Astrocyte of the spinal cord (primary cell): ENCODE results near the gene CMTM5.
A peak's percentile ranks its signal among the peaks of the same experiment; 100 is the strongest.

Source experiments
- DNase-seq: peaks from one replicate; pipeline ENCODE4 v3.0.0; 2011; ENCODE audit warnings: low read depth, low spot score
- H3K4me3 ChIP-seq: 2 replicates; pipeline ENCODE4 v1.5.1; 2011; ENCODE audit warnings: low read depth, mild to moderate bottlenecking, low read length, moderate library complexity
- in situ Hi-C: cut with HindIII; loops from 2 replicates; pipeline ENCODE4 v1.10.0; 2017; ENCODE audit warnings: low sequenced_read_pairs
- TF ChIP-seq, protein P1 (sequence below): IDR thresholded peaks from 2 replicates; pipeline ENCODE4 v1.5.1; 2012; ENCODE audit warnings: low read depth, mild to moderate bottlenecking, low read length, inconsistent platforms

The CMTM5 gene

DNA sequence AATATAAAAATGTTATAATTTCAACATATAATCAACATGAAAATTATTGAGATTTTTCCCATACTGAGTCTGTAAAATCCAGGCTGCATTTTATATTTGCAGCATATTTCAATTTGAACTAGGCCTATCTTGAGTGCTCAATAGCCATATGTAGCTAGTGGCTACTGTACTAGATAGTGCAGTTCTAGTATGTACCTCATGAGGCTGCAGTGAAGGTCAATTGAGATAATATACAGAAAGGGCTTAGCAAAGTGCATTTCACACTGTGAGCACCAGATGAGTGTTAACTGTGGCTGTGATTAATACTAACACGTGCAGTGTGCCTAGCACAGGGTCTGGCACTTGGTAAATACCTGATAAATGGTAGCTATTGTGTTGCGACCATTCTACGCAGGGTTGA is 18.8 kb upstream of the CMTM5 start:
- DNase-seq, result no peak
- H3K4me3 ChIP-seq, result no peak overlapping the region
- in situ Hi-C loops, result no loop called here
- TF ChIP-seq, protein P1, sequence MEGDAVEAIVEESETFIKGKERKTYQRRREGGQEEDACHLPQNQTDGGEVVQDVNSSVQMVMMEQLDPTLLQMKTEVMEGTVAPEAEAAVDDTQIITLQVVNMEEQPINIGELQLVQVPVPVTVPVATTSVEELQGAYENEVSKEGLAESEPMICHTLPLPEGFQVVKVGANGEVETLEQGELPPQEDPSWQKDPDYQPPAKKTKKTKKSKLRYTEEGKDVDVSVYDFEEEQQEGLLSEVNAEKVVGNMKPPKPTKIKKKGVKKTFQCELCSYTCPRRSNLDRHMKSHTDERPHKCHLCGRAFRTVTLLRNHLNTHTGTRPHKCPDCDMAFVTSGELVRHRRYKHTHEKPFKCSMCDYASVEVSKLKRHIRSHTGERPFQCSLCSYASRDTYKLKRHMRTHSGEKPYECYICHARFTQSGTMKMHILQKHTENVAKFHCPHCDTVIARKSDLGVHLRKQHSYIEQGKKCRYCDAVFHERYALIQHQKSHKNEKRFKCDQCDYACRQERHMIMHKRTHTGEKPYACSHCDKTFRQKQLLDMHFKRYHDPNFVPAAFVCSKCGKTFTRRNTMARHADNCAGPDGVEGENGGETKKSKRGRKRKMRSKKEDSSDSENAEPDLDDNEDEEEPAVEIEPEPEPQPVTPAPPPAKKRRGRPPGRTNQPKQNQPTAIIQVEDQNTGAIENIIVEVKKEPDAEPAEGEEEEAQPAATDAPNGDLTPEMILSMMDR, result no peak

DNA sequence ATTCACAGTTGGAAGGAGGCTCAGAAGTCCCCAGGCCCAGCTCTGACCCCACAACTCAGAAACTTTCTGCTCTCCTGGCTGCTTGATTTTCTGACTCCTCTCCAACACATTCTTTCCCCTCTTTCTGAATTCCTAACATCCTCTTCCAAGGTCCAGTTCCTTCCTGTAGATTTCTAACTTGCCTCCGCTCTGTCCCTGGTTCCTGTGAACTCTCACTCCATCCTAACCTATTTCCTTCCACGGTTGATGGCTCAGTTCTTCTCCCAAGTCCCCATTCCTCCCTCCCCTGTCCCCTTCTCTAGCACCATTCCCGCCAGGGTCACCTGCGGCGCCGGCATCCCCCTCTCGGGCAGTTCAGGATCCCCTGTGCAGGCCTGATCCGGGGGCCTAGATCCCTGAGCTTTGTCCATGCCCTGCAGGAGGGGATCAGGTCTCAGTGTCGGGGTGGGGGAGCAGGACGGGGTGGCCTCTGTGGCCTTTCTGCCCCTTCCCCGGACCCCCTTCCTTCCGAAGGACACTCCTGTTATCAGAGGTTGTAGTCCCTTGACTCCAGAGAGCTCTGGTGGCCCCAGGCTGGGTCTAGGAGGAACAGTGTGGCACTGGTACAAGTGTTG is 18.2 kb upstream of the CMTM5 start:
- in situ Hi-C loops, result no loop called here
- no peak for DNase-seq
- no peak overlapping the region for H3K4me3 ChIP-seq
- TF ChIP-seq, protein P1, result no peak

DNA sequence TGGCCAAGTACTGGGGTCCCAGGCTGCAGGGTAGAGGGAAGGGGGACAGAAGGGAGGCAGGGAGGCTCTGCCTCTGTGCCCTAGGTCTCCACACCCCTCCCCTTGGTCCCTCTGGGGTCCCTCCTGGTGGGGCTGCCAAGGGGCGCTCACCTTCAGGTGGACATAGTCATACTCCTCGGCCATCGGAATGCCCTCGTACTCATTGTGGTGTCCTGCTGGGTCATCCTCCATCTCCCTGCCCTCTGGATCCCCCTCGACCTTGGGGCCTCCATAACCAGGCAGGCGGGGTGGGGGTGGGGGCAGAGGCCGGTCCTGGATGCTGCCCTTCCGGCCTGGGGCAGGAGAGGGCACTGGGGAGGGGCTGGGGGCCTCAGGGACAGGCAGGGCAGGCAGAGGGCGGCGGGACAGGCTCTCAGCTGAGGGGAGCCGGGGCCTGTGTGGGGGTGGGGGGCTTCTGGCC is 17.6 kb upstream of the CMTM5 start:
- DNase-seq, result no peak
- H3K4me3 ChIP-seq, result no peak overlapping the region
- TF ChIP-seq, protein P1, result no peak
- in situ Hi-C loops, result no loop called here

DNA sequence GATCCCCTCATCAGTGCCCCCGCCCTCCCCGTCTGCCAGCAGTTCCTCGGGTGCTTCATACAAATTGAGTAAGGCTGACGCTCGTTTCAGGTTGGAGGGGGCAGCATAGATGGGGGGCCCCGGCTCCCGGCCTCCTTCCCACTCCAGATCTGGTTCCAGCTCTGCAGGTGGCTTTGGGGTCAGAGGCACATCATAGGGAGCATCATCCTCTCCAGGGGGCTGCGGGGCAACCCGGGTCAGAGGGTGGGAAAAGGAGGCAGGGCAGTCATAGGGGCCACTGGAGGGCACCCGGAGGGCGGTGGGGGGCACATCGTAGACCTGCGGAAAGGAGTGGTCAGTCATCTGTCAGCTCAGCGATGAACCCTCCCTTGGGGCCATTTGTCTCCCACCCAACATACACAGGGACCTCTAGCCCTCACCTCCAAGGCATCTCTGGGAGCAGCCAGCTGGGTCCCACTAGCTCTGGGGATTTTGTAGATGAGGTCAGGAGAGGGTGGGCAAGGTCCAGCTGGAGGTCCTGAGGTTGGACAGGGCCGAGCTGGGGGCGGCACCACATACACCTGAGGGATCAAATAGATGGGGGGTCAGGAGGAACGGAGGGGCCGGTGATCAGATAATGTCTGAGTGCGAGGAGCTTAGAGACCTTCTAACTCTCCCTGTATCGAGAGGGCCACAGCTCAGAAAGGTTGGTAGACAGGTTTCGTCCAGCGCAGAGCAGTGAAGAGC is 17.0 kb upstream of the CMTM5 start:
- in situ Hi-C loops, result no loop called here
- no peak overlapping the region for H3K4me3 ChIP-seq
- no peak for DNase-seq
- TF ChIP-seq, protein P1, result no peak

DNA sequence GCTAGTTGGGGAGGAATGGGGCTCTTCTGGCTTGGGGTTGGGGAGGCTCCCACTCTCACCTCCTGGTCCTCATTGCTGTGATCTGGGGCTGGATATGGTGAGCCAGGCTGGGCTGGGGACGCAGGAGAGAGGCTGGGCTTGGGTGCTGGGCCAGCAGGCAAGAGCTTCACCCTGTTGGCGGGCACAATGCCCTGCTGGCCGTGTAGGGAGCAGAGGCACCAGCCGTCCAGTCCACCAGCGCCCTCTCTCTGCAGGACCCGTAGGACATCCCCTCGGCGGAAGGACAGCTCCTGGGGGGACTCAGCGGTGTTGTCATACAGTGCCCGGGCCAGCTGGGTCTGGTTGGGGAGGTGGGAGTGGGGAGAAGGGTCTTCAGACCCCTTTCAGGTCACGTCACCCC is 16.4 kb upstream of the CMTM5 start:
- TF ChIP-seq, protein P1, result peak; percentile 24
- DNase-seq, result no peak
- in situ Hi-C loops, result no loop called here
- no peak overlapping the region for H3K4me3 ChIP-seq

DNA sequence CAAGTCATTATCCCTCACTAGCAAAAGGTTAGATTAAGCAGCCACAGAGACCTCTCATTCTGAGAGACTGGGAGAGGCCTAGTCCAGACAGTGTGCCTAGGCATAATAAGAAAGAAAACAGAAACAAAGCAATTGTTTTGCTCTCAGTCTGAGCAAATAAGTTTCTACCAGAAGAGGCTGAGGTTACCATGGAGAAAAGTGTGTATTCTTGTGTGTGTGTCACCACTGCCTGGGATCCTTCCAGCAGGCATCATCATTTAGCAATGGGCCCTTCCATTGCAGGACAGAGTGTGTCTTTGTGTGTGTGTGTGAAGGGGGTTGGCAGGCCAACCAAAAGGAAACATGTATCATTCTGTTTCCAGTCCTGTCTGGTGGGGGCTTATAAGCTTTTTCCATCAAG is 15.5 kb upstream of the CMTM5 start:
- in situ Hi-C loops, result no loop called here
- H3K4me3 ChIP-seq, result no peak overlapping the region
- peak; percentile 54 for DNase-seq
- TF ChIP-seq, protein P1, result no peak
